ENCODE results near the gene ZNF644.
"Not testable (repeated sequence)": the region's sequence is repeated elsewhere in the genome, so short reads cannot be mapped to it uniquely, and the experiment has no call there.

The ZNF644 gene

GRCh38 chr1:90946630-90947029 lies 75.2 kb downstream of the ZNF644 start:
- in situ Hi-C loops (cut with MboI; ENCODE audit: low pct_unique_long_range_greater_than_20kb, low sequenced_read_pairs): no loop called here
- no peak for DNase-seq

- in situ Hi-C loops (cut with MboI; ENCODE audit: low pct_unique_long_range_greater_than_20kb, low sequenced_read_pairs): no loop called here
- DNase-seq: no peak
Observed at GRCh38 chr1:90945287-90945686, 76.5 kb downstream of the ZNF644 start.

- DNase-seq: no peak
- in situ Hi-C loops (cut with MboI; ENCODE audit: low pct_unique_long_range_greater_than_20kb, low sequenced_read_pairs): no loop called here
Observed at GRCh38 chr1:90943966-90944365, 77.9 kb downstream of the ZNF644 start.

GRCh38 chr1:90940746-90941145 lies 81.1 kb downstream of the ZNF644 start:
- in situ Hi-C loops (cut with MboI; ENCODE audit: low pct_unique_long_range_greater_than_20kb, low sequenced_read_pairs): no loop called here
- no peak for DNase-seq

GRCh38 chr1:90936731-90937130 lies 85.1 kb downstream of the ZNF644 start:
- in situ Hi-C loops (cut with MboI; ENCODE audit: low pct_unique_long_range_greater_than_20kb, low sequenced_read_pairs): no loop called here

GRCh38 chr1:90936061-90936460 lies 85.8 kb downstream of the ZNF644 start:
- no peak for DNase-seq
- in situ Hi-C loops (cut with MboI; ENCODE audit: low pct_unique_long_range_greater_than_20kb, low sequenced_read_pairs): no loop called here

More at GRCh38 chr1:90936731-90937130, 85.1 kb downstream of the ZNF644 start:
- no peak for DNase-seq

- DNase-seq; in situ Hi-C loops (cut with MboI; ENCODE audit: low pct_unique_long_range_greater_than_20kb, low sequenced_read_pairs): not testable (repeated sequence)
Observed at GRCh38 chr1:90928231-90928630, 93.6 kb downstream of the ZNF644 start.

GRCh38 chr1:90927674-90928073 lies 94.2 kb downstream of the ZNF644 start:
- DNase-seq: not testable (repeated sequence)

GRCh38 chr1:90926971-90927370 lies 94.9 kb downstream of the ZNF644 start:
- in situ Hi-C loops (cut with MboI; ENCODE audit: low pct_unique_long_range_greater_than_20kb, low sequenced_read_pairs): no loop called here
- DNase-seq: no peak

More at GRCh38 chr1:90927674-90928073, 94.2 kb downstream of the ZNF644 start:
- in situ Hi-C loops (cut with MboI; ENCODE audit: low pct_unique_long_range_greater_than_20kb, low sequenced_read_pairs): not testable (repeated sequence)

- in situ Hi-C loops (cut with MboI; ENCODE audit: low pct_unique_long_range_greater_than_20kb, low sequenced_read_pairs): no loop called here
- peak; percentile 46 for DNase-seq
Observed at GRCh38 chr1:90925928-90926869, 95.6 kb downstream of the ZNF644 start.

- DNase-seq: no peak
- in situ Hi-C loops (cut with MboI; ENCODE audit: low pct_unique_long_range_greater_than_20kb, low sequenced_read_pairs): no loop called here
Observed at GRCh38 chr1:90924982-90925381, 96.9 kb downstream of the ZNF644 start.

GRCh38 chr1:90922996-90923395 lies 98.8 kb downstream of the ZNF644 start:
- in situ Hi-C loops (cut with MboI; ENCODE audit: low pct_unique_long_range_greater_than_20kb, low sequenced_read_pairs): no loop called here
- DNase-seq: no peak

GRCh38 chr1:90922202-90922601 lies 99.6 kb downstream of the ZNF644 start:
- in situ Hi-C loops (cut with MboI; ENCODE audit: low pct_unique_long_range_greater_than_20kb, low sequenced_read_pairs): no loop called here
- no peak for DNase-seq

- DNase-seq: no peak
- in situ Hi-C loops (cut with MboI; ENCODE audit: low pct_unique_long_range_greater_than_20kb, low sequenced_read_pairs): no loop called here
Observed at GRCh38 chr1:90919900-90920299, 101.9 kb downstream of the ZNF644 start.

- no peak for DNase-seq
- in situ Hi-C loops (cut with MboI; ENCODE audit: low pct_unique_long_range_greater_than_20kb, low sequenced_read_pairs): no loop called here
Observed at GRCh38 chr1:90919190-90919719, 102.6 kb downstream of the ZNF644 start.

GRCh38 chr1:90911353-90911752 lies 110.5 kb downstream of the ZNF644 start:
- DNase-seq: no peak
- in situ Hi-C loops (cut with MboI; ENCODE audit: low pct_unique_long_range_greater_than_20kb, low sequenced_read_pairs): no loop called here

GRCh38 chr1:90902672-90903071 lies 119.2 kb downstream of the ZNF644 start:
- in situ Hi-C loops (cut with MboI; ENCODE audit: low pct_unique_long_range_greater_than_20kb, low sequenced_read_pairs): no loop called here
- no peak for DNase-seq

GRCh38 chr1:90899263-90899662 lies 122.6 kb downstream of the ZNF644 start:
- DNase-seq: no peak
- in situ Hi-C loops (cut with MboI; ENCODE audit: low pct_unique_long_range_greater_than_20kb, low sequenced_read_pairs): no loop called here

GRCh38 chr1:90893679-90894078 lies 128.2 kb downstream of the ZNF644 start:
- DNase-seq; in situ Hi-C loops (cut with MboI; ENCODE audit: low pct_unique_long_range_greater_than_20kb, low sequenced_read_pairs): not testable (repeated sequence)

GRCh38 chr1:90892884-90893283 lies 129.0 kb downstream of the ZNF644 start:
- DNase-seq; in situ Hi-C loops (cut with MboI; ENCODE audit: low pct_unique_long_range_greater_than_20kb, low sequenced_read_pairs): not testable (repeated sequence)

Measured in KBM-7 (cell line).